Neuronal stem cell (in vitro differentiated cells): ENCODE data around the gene CDX2.
"Not testable (repeated sequence)": the region's sequence is repeated elsewhere in the genome, so short reads cannot be mapped to it uniquely, and the experiment has no call there.

Source experiments
- DNase-seq: peaks from one replicate; pipeline ENCODE4 v3.0.0-alpha.2; 2013; ENCODE audit warnings: low spot score
- H2AFZ ChIP-seq: one replicate; pipeline ENCODE4 v1.6.1; 2013; ENCODE audit warnings: mild to moderate bottlenecking, low read length, inconsistent platforms
- H2AK5ac ChIP-seq: 2 replicates; pipeline ENCODE4 v1.6.1; 2013; ENCODE audit warnings: low read depth, mild to moderate bottlenecking, inconsistent platforms, low read length, moderate library complexity, mixed read lengths
- H2BK120ac ChIP-seq: 2 replicates; pipeline ENCODE4 v1.6.1; 2013; ENCODE audit warnings: low read depth, mild to moderate bottlenecking, inconsistent platforms, low read length, moderate library complexity, mixed read lengths
- H2BK12ac ChIP-seq: one replicate; pipeline ENCODE4 v1.6.1; 2013; ENCODE audit warnings: low read length, inconsistent platforms
- H2BK15ac ChIP-seq: 2 replicates; pipeline ENCODE4 v1.6.1; 2013; ENCODE audit warnings: mild to moderate bottlenecking, low read length, inconsistent platforms, mixed read lengths
- H2BK5ac ChIP-seq: one replicate; pipeline ENCODE4 v1.6.1; 2013; ENCODE audit warnings: inconsistent platforms, mild to moderate bottlenecking, low read length, moderate library complexity
- H3K14ac ChIP-seq: one replicate; pipeline ENCODE4 v1.6.1; 2013; ENCODE audit warnings: low read length, inconsistent platforms
- H3K18ac ChIP-seq: 2 replicates; pipeline ENCODE4 v1.6.1; 2013; ENCODE audit warnings: low read length, inconsistent platforms
- H3K23ac ChIP-seq: 2 replicates; pipeline ENCODE4 v1.6.1; 2013; ENCODE audit warnings: low read depth, mild to moderate bottlenecking, mixed read lengths, low read length, inconsistent platforms; ENCODE audit not compliant: poor library complexity
- H3K27ac ChIP-seq: replicated peaks from 3 replicates; pipeline ENCODE4 v1.5.1; 2013; ENCODE audit warnings: low read length, inconsistent platforms
- H3K27me3 ChIP-seq, 3 experiments: 2 replicates each; pipeline ENCODE4 v1.6.1; 2013; ENCODE audit warnings: low read length in 3 of 3, mild to moderate bottlenecking in 2 of 3, inconsistent platforms in 1 of 3, low read depth in 1 of 3, mixed read lengths in 1 of 3, moderate library complexity in 1 of 3; ENCODE audit not compliant: control insufficient read depth in 3 of 3, insufficient read depth in 3 of 3
- H3K36me3 ChIP-seq, 2 donors: replicated peaks in 1 of 2; 2 replicates each; pipeline ENCODE4 v1.6.1; 2013; ENCODE audit warnings: low read length in 2 of 2; ENCODE audit not compliant: control insufficient read depth in 2 of 2, insufficient read depth in 2 of 2
- H3K4ac ChIP-seq: 2 replicates; pipeline ENCODE4 v1.6.1; 2013; ENCODE audit warnings: inconsistent platforms, mild to moderate bottlenecking, low read length, moderate library complexity
- H3K4me1 ChIP-seq, 2 donors: 1 replicate in 1 of 2; 2 replicates in 1 of 2; pipeline ENCODE4 v1.6.1; 2013; ENCODE audit warnings: low read length in 2 of 2, low read depth in 1 of 2; ENCODE audit not compliant: control insufficient read depth in 2 of 2, insufficient read depth in 1 of 2
- H3K4me2 ChIP-seq: one replicate; pipeline ENCODE4 v1.6.1; 2013; ENCODE audit warnings: mild to moderate bottlenecking, low read length, inconsistent platforms; ENCODE audit not compliant: insufficient read depth, poor library complexity, severe bottlenecking
- H3K4me3 ChIP-seq, 2 donors: 2 replicates each; pipeline ENCODE4 v1.5.1; 2013; ENCODE audit warnings: low read length in 2 of 2, mild to moderate bottlenecking in 2 of 2, inconsistent platforms in 1 of 2, moderate library complexity in 1 of 2
- H3K79me1 ChIP-seq: one replicate; pipeline ENCODE4 v1.6.1; 2013; ENCODE audit warnings: low read depth, mild to moderate bottlenecking, inconsistent platforms, low read length, moderate library complexity
- H3K9ac ChIP-seq: one replicate; pipeline ENCODE4 v1.6.1; 2013; ENCODE audit warnings: mild to moderate bottlenecking, low read depth, low read length, inconsistent platforms; ENCODE audit not compliant: poor library complexity
- H3K9me3 ChIP-seq, 2 donors: replicated peaks in 1 of 2; 2 replicates each; pipeline versions ENCODE3 to v1.6.1; 2013; ENCODE audit warnings: low read length in 2 of 2, mild to moderate bottlenecking in 2 of 2, inconsistent platforms in 1 of 2, low read depth in 1 of 2, mixed read lengths in 1 of 2, moderate library complexity in 1 of 2; ENCODE audit not compliant: control insufficient read depth in 2 of 2, insufficient read depth in 1 of 2
- H4K8ac ChIP-seq: one replicate; pipeline ENCODE4 v1.6.1; 2013; ENCODE audit warnings: low read depth, mild to moderate bottlenecking, inconsistent platforms, low read length, moderate library complexity
- H4K91ac ChIP-seq: one replicate; pipeline ENCODE4 v1.6.1; 2013; ENCODE audit warnings: low read length, low read depth, mild to moderate bottlenecking, inconsistent platforms; ENCODE audit not compliant: poor library complexity
- WGBS, 2 donors: extraction: QIAGEN DNeasy Blood & Tissue Kit; methylation state at CpG; one replicate each; pipeline ENCODE4 v1.1.7; 2013; ENCODE audit warnings: missing lambda C conversion rate in 2 of 2, mixed read lengths in 1 of 2; ENCODE audit not compliant: insufficient read length in 2 of 2, insufficient replicate concordance in 1 of 2; ENCODE audit errors: extremely low coverage in 2 of 2; 5-methylcytosine and 5-hydroxymethylcytosine counted together

The CDX2 gene

GRCh38 chr13:27965740-27966640 lies 3.1 kb downstream of the CDX2 start:
- H3K4me1 ChIP-seq: peaks cover 0 to 9% of the 10 kb centered on the region in 2 donors
- H3K27me3 ChIP-seq: peaks cover 76 to 100% (median 98%) of the 10 kb centered on the region in 3 experiments
- H2BK15ac ChIP-seq: no peak overlapping the region
- no peak overlapping the region for H4K8ac ChIP-seq
- peaks cover 0 to 2% of the 10 kb centered on the region in 2 donors for H3K9me3 ChIP-seq
- WGBS, 2 donors: no CpG with 5 or more reads among the region's 45 CpGs
- H3K4ac ChIP-seq: no peak overlapping the region
- no peak overlapping the region for H3K18ac ChIP-seq
- no peak overlapping the region for H2AK5ac ChIP-seq
- no peak overlapping the region for H3K4me2 ChIP-seq
- H3K4me3 ChIP-seq: no peak overlapping the region
- no peak overlapping the region for H3K27ac ChIP-seq
- peak overlapping the region; percentile 32 for H3K14ac ChIP-seq
- H3K36me3 ChIP-seq: no peaks in the 10 kb centered on the region
- H4K91ac ChIP-seq: no peak overlapping the region
- no peak for DNase-seq
- H2BK5ac ChIP-seq: no peak overlapping the region
- H2BK120ac ChIP-seq: no peak overlapping the region
- no peak overlapping the region for H2AFZ ChIP-seq
- H3K79me1 ChIP-seq: no peaks in the 10 kb centered on the region
- H2BK12ac ChIP-seq: no peak overlapping the region
- H3K23ac ChIP-seq: peak overlapping the region; percentile 76
- H3K9ac ChIP-seq: no peak overlapping the region

GRCh38 chr13:27965343-27965739 lies 3.8 kb downstream of the CDX2 start:
- no peak for DNase-seq
- Histone ChIP-seq H2BK12ac (no peak overlapping the region), H4K8ac (no peak overlapping the region), H2AFZ (no peak overlapping the region), H2BK15ac (no peak overlapping the region), H3K4me2 (no peak overlapping the region), H3K36me3 (no peaks in the 10 kb centered on the region), H3K18ac (no peak overlapping the region), H2BK120ac (no peak overlapping the region), H3K9me3 (peaks cover 0 to 2% of the 10 kb centered on the region in 2 donors), H2BK5ac (no peak overlapping the region), H3K23ac (no peak overlapping the region), H3K4me3 (no peak overlapping the region), H3K9ac (no peak overlapping the region), H3K14ac (no peak overlapping the region), H3K4me1 (peaks cover 0 to 6% of the 10 kb centered on the region in 2 donors), H3K79me1 (no peaks in the 10 kb centered on the region), H3K4ac (no peak overlapping the region), H3K27me3 (peaks cover 75 to 100% (median 98%) of the 10 kb centered on the region in 3 experiments), H3K27ac (no peak overlapping the region), H4K91ac (no peak overlapping the region), H2AK5ac (no peak overlapping the region)
- no CpG with 5 or more reads among the region's 7 CpGs for WGBS, 2 donors

- Histone ChIP-seq H2BK15ac (no peak overlapping the region), H3K4me3 (no peak overlapping the region), H3K4me2 (no peak overlapping the region), H3K14ac (no peak overlapping the region), H2AK5ac (no peak overlapping the region), H4K8ac (no peak overlapping the region), H2AFZ (no peak overlapping the region), H3K36me3 (no peaks in the 10 kb centered on the region), H3K23ac (peak overlapping the region; percentile 3), H3K9ac (no peak overlapping the region), H4K91ac (no peak overlapping the region), H3K9me3 (peaks cover 0 to 2% of the 10 kb centered on the region in 2 donors), H3K18ac (no peak overlapping the region), H3K27me3 (peaks cover 71 to 100% (median 98%) of the 10 kb centered on the region in 3 experiments), H3K4ac (no peak overlapping the region), H2BK12ac (no peak overlapping the region), H3K27ac (no peak overlapping the region), H3K79me1 (no peaks in the 10 kb centered on the region), H2BK5ac (no peak overlapping the region), H2BK120ac (no peak overlapping the region), H3K4me1 (peaks cover 0 to 6% of the 10 kb centered on the region in 2 donors)
- no CpG with 5 or more reads among the region's 15 CpGs for WGBS, 2 donors
- no peak for DNase-seq
Observed at GRCh38 chr13:27964741-27965323, 4.3 kb downstream of the CDX2 start.

GRCh38 chr13:27964206-27964605 lies 4.9 kb downstream of the CDX2 start:
- not testable (repeated sequence) for H2AK5ac ChIP-seq, H3K14ac ChIP-seq, H3K23ac ChIP-seq, H4K91ac ChIP-seq, H2BK15ac ChIP-seq, H3K4me3 ChIP-seq, H3K4me1 ChIP-seq, H3K9ac ChIP-seq, H2BK12ac ChIP-seq, H3K4ac ChIP-seq, H3K27ac ChIP-seq, DNase-seq, H3K36me3 ChIP-seq, H4K8ac ChIP-seq, H3K4me2 ChIP-seq, H3K79me1 ChIP-seq, H2BK5ac ChIP-seq, H2AFZ ChIP-seq, H2BK120ac ChIP-seq, H3K9me3 ChIP-seq, H3K18ac ChIP-seq
- WGBS, 2 donors: no CpG with 5 or more reads among the region's 13 CpGs
- peaks cover 67 to 100% (median 97%) of the 10 kb centered on the region in 3 experiments for H3K27me3 ChIP-seq
